Measurements from ENCODE around the gene HMMR. TPM values are rescaled to one million over a fixed set of nuclear protein-coding genes. Genes with fewer than 3 reads are reported as not detected.

Gene HMMR
- total and polyA plus RNA-seq, 9 of the 15 experiments (the other 6 are each of a cell fraction or from before 2014, with no cell fraction given) = 74.9 to 133 (median 90.8) TPM

DNA sequence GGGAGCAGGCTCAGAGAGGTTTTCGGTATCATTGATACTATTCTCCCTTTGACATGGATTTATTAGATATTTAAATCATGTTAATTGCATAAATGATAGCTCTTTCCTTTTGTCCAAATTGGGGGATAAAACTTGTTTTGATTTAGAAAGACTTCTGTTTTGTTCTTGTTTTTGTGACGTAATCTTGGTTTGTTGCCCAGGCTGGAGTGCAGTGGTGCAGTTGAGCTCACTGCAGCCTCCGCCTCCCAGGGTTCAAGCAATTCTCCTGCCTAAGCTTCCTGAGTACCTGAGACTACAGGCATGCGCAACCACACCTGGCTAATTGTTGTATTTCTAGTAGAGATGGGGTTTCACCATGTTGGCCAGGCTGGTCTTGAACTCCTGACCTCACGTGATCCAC lies 52.1 kb downstream of the HMMR start:
- H3K27ac ChIP-seq (ENCODE audit: extremely low read depth, low read depth, low read length) = no peak overlapping the region
- ChIA-PET POLR2A (no interaction called here), CTCF (ENCODE audit: low intra/inter-chr PET ratio) (no interaction called here)
- no peaks in the 10 kb centered on the region for H3K9me1 ChIP-seq (ENCODE audit: control insufficient read depth, insufficient read depth, low read length)
- peaks cover 49% of the 10 kb centered on the region for H3K79me2 ChIP-seq (ENCODE audit: control insufficient read depth, insufficient read depth, low read length)
- in situ Hi-C loops (cut with MboI) = loop anchor here (25.0 kb wide), 1 partner anchor 850 kb away; no protein-coding TSS in a partner anchor
- TF ChIP-seq SPI1 (IDR thresholded peaks at IDR 0.05; ENCODE audit: borderline replicate concordance, low read depth, low read length) (no peak), ZNF124 (CRISPR knock-in tag; IDR thresholded peaks at IDR 0.05) (no peak)
- DNase-seq (ENCODE audit: extremely low read depth in 1 of 4, low spot score in 3 of 4) (no peak), FAIRE-seq (no peak), ATAC-seq (no peak)
- H3K4me1 ChIP-seq (replicated peaks in 1 of 2; ENCODE audit: control insufficient read depth in 2 of 2, insufficient read depth in 2 of 2, low read length in 2 of 2) = peaks cover 0 to 7% of the 10 kb centered on the region in 2 experiments; a peak in 2 of 5 replicates
- intact Hi-C loops (cut with micrococcal nuclease) = no loop called here
- H3K4me2 ChIP-seq (ENCODE audit: insufficient read depth, low read length) = no peak overlapping the region
- 97% methylated on average over 5 of the region's 5 CpGs for WGBS (ENCODE audit: insufficient coverage, low coverage, missing lambda C conversion rate)
- no peaks in the 10 kb centered on the region for H3K9me3 ChIP-seq (replicated peaks; ENCODE audit: control insufficient read depth, insufficient read depth, low read depth, low read length)
- no peak overlapping the region for H3K4me3 ChIP-seq
- no peaks in the 10 kb centered on the region for H3K27me3 ChIP-seq (ENCODE audit: control insufficient read depth in 2 of 2, insufficient read depth in 2 of 2, low read length in 2 of 2)
- H4K20me1 ChIP-seq (replicated peaks; ENCODE audit: control insufficient read depth, insufficient read depth, low read length) = no peaks in the 10 kb centered on the region
- peaks cover 58% of the 10 kb centered on the region for H3K36me3 ChIP-seq (ENCODE audit: control insufficient read depth, insufficient read depth, low read length)
- BruUV-seq (replicated peaks) = no TSS peak
- no peak overlapping the region for H2AFZ ChIP-seq (ENCODE audit: low read depth, low read length)
- no peak overlapping the region for H3K9ac ChIP-seq (ENCODE audit: insufficient read depth in 1 of 2, low read depth in 2 of 2, low read length in 2 of 2)

DNA sequence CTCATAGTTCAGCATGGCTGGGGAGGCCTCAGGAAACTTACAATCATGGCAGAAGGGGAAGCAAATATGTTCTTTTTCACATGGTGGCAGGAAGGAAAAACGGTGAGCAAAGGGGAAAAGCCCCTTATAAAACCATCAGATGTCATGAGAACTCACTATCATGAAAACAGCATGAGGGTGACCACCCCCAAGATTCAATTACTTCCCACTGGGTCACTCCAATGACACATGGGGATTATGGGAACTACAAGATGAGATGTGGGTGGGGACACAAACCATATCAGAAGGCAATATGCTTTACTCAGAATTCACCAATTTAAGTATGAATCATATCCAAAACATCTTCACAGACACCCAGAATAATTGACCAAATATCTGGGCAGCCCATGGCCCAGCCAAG lies 64.7 kb downstream of the HMMR start:
- Histone ChIP-seq H3K4me2 (ENCODE audit: insufficient read depth, low read length) (no peak overlapping the region), H3K27ac (ENCODE audit: extremely low read depth, low read depth, low read length) (no peak overlapping the region), H3K9me1 (ENCODE audit: control insufficient read depth, insufficient read depth, low read length) (no peaks in the 10 kb centered on the region), H4K20me1 (replicated peaks; ENCODE audit: control insufficient read depth, insufficient read depth, low read length) (no peaks in the 10 kb centered on the region), H3K4me1 (replicated peaks in 1 of 2; ENCODE audit: control insufficient read depth in 2 of 2, insufficient read depth in 2 of 2, low read length in 2 of 2) (no peaks in the 10 kb centered on the region), H3K4me3 (no peak overlapping the region), H3K27me3 (ENCODE audit: control insufficient read depth in 2 of 2, insufficient read depth in 2 of 2, low read length in 2 of 2) (no peaks in the 10 kb centered on the region), H3K9me3 (replicated peaks; ENCODE audit: control insufficient read depth, insufficient read depth, low read depth, low read length) (no peaks in the 10 kb centered on the region), H3K79me2 (ENCODE audit: control insufficient read depth, insufficient read depth, low read length) (no peaks in the 10 kb centered on the region), H3K36me3 (ENCODE audit: control insufficient read depth, insufficient read depth, low read length) (peaks cover 4% of the 10 kb centered on the region; the same call in 1 of the 3 replicates), H3K9ac (ENCODE audit: insufficient read depth in 1 of 2, low read depth in 2 of 2, low read length in 2 of 2) (no peak overlapping the region), H2AFZ (ENCODE audit: low read depth, low read length) (no peak overlapping the region)
- BruUV-seq (replicated peaks) = no TSS peak
- in situ Hi-C loops (cut with MboI) = no loop called here
- ATAC-seq (no peak), DNase-seq (ENCODE audit: extremely low read depth in 1 of 4, low spot score in 3 of 4) (no peak), FAIRE-seq (no peak)
- TF ChIP-seq SIN3A (IDR thresholded peaks at IDR 0.05; ENCODE audit: borderline replicate concordance in 2 of 2, control insufficient read depth in 1 of 2, low read depth in 2 of 2, low read length in 2 of 2) (no peak), ZSCAN32 (CRISPR knock-in tag; IDR thresholded peaks at IDR 0.05) (no peak), KAT7 (CRISPR knock-in tag; IDR thresholded peaks at IDR 0.05; ENCODE audit: borderline replicate concordance) (no peak), HDGF (IDR thresholded peaks at IDR 0.05) (no peak), SREBF1 (IDR thresholded peaks at IDR 0.05; ENCODE audit: borderline replicate concordance, low read depth, low read length) (no peak), U2AF2 (optimal IDR thresholded peaks at IDR 0.05; ENCODE audit: low read depth, low read length) (no peak), PHF8 (IDR thresholded peaks at IDR 0.05; ENCODE audit: borderline replicate concordance, low read length) (no peak), TGIF2 (CRISPR knock-in tag; IDR thresholded peaks at IDR 0.05) (no peak)
- TF ChIP-seq, protein P1, sequence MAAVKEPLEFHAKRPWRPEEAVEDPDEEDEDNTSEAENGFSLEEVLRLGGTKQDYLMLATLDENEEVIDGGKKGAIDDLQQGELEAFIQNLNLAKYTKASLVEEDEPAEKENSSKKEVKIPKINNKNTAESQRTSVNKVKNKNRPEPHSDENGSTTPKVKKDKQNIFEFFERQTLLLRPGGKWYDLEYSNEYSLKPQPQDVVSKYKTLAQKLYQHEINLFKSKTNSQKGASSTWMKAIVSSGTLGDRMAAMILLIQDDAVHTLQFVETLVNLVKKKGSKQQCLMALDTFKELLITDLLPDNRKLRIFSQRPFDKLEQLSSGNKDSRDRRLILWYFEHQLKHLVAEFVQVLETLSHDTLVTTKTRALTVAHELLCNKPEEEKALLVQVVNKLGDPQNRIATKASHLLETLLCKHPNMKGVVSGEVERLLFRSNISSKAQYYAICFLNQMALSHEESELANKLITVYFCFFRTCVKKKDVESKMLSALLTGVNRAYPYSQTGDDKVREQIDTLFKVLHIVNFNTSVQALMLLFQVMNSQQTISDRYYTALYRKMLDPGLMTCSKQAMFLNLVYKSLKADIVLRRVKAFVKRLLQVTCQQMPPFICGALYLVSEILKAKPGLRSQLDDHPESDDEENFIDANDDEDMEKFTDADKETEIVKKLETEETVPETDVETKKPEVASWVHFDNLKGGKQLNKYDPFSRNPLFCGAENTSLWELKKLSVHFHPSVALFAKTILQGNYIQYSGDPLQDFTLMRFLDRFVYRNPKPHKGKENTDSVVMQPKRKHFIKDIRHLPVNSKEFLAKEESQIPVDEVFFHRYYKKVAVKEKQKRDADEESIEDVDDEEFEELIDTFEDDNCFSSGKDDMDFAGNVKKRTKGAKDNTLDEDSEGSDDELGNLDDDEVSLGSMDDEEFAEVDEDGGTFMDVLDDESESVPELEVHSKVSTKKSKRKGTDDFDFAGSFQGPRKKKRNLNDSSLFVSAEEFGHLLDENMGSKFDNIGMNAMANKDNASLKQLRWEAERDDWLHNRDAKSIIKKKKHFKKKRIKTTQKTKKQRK (IDR thresholded peaks at IDR 0.05; ENCODE audit: borderline replicate concordance, low read depth, low read length) = no peak
- intact Hi-C loops (cut with micrococcal nuclease) = no loop called here
- POLR2A ChIA-PET = no interaction called here
- CTCF ChIA-PET (ENCODE audit: low intra/inter-chr PET ratio) = no interaction called here
- 0% methylated on average over 1 of the region's 1 CpG for WGBS (ENCODE audit: insufficient coverage, low coverage, missing lambda C conversion rate)

Data from K562 (cell line).